ENCODE data around the gene ZNF282.

The ZNF282 gene

DNA sequence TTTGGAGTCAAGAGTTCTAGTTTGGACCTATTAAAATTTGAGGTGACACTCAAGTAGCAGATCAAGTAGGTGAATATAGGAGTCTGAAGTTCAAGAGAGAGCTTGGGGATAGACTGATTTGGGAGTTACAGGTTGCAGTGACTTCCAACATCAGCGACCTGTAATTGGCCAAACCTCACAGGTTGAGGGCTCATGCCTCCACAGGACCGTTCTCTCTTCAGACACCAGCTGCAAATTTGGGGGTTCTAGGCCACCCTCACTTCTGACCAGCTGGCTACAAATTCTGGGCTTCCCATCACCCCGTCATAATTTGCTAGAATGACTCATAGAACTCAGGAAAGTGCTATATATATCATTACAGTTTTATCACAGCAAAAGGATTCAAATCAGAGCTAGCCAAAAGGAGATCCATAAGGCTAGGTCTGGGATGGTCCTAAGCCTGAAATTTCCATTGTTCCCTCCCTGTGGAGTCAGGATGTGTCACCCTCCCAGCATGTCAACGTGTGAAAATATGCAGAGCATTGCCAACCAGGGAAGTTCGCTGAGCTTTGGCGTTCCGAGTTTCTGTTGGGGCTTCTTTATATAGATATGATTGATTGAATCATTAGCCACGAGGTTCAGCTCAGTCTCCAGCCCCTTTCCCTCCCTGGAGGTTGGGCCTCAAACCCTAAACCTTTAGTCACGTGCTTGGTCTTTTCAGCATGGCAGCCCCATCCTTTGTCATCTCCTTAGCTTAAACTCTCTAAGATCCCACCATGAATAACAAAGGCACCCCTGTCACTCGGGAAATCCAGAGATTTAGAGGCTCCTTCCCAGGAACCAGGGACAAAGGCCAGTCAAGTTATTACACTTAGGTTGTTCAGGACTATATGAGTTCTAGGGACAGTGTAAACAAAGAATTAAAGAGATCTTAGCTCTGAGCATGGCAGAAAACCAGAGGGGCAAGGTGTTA, 23.4 kb downstream of the ZNF282 start:
- Histone ChIP-seq H3K4me1 (ENCODE audit: control insufficient read depth, insufficient read depth, low read length) (no peaks in the 10 kb centered on the region), H3K4me3 (ENCODE audit: low read depth, low read length) (no peak overlapping the region), H3K36me3 (ENCODE audit: control insufficient read depth in 2 of 2, insufficient read depth in 1 of 2, low read length in 2 of 2) (peaks cover 39 to 93% of the 10 kb centered on the region in 2 experiments; a peak in 2 of 3 replicates), H3K27ac (ENCODE audit: extremely low read depth, low read depth, low read length) (no peak overlapping the region), H3K9me3 (ENCODE audit: control insufficient read depth, insufficient read depth, low read depth, low read length) (no peaks in the 10 kb centered on the region)
- CTCF ChIA-PET, result interaction anchor here (0.6 to 1.2 kb wide), 2 partner anchors 9 to 42 kb away, joined by 3 to 5 read pairs; no protein-coding TSS in a partner anchor
- POLR2A ChIA-PET, result no interaction called here
- TF ChIP-seq KLF9 (tag by site-specific recombination; IDR thresholded peaks at IDR 0.05; ENCODE audit: low read depth), result no peak
- no peak for TF ChIP-seq FEZF1 (tag by site-specific recombination; IDR thresholded peaks at IDR 0.05)
- no peak for TF ChIP-seq OSR2 (tag by site-specific recombination; IDR thresholded peaks at IDR 0.05)
- no peak for TF ChIP-seq SALL2 (tag by site-specific recombination; IDR thresholded peaks at IDR 0.05; ENCODE audit: borderline replicate concordance)

DNA sequence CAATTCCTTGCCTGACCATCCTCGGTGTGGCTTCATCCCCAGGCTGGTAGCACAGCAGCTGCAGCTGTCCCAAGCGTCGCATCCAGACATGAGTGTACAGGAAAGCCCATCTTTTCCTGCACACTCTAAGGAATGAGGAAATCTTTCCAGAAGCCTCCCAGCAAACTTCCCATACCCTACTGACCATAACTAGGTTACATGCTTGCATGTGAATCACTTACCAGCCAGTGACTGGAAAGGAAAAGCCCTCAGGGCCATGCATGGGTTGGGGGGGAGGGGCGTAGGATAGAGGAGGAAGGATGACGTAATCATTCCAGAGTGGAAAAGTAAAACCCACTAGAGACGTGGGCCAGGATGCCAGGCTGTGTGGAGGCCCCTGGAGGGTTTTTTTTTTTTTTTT, 25.2 kb downstream of the ZNF282 start:
- ChIA-PET POLR2A (no interaction called here), CTCF (no interaction called here)
- no peaks in the 10 kb centered on the region for H3K4me1 ChIP-seq (ENCODE audit: control insufficient read depth, insufficient read depth, low read length)
- H3K27ac ChIP-seq (ENCODE audit: extremely low read depth, low read depth, low read length), result no peak overlapping the region
- no peaks in the 10 kb centered on the region for H3K9me3 ChIP-seq (ENCODE audit: control insufficient read depth, insufficient read depth, low read depth, low read length)
- TF ChIP-seq, protein P1, sequence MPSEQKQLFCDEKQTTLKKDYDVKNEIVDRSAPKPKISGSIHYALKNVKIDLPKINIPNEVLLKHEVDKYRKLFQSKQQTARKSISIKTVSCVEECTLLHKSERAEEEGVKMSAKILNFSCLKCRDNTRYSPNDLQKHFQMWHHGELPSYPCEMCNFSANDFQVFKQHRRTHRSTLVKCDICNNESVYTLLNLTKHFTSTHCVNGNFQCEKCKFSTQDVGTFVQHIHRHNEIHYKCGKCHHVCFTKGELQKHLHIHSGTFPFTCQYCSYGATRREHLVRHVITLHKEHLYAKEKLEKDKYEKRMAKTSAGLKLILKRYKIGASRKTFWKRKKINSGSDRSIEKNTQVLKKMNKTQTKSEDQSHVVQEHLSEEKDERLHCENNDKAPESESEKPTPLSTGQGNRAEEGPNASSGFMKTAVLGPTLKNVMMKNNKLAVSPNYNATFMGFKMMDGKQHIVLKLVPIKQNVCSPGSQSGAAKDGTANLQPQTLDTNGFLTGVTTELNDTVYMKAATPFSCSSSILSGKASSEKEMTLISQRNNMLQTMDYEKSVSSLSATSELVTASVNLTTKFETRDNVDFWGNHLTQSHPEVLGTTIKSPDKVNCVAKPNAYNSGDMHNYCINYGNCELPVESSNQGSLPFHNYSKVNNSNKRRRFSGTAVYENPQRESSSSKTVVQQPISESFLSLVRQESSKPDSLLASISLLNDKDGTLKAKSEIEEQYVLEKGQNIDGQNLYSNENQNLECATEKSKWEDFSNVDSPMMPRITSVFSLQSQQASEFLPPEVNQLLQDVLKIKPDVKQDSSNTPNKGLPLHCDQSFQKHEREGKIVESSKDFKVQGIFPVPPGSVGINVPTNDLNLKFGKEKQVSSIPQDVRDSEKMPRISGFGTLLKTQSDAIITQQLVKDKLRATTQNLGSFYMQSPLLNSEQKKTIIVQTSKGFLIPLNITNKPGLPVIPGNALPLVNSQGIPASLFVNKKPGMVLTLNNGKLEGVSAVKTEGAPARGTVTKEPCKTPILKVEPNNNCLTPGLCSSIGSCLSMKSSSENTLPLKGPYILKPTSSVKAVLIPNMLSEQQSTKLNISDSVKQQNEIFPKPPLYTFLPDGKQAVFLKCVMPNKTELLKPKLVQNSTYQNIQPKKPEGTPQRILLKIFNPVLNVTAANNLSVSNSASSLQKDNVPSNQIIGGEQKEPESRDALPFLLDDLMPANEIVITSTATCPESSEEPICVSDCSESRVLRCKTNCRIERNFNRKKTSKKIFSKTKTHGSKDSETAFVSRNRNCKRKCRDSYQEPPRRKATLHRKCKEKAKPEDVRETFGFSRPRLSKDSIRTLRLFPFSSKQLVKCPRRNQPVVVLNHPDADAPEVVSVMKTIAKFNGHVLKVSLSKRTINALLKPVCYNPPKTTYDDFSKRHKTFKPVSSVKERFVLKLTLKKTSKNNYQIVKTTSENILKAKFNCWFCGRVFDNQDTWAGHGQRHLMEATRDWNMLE (tag by site-specific recombination; conservative IDR thresholded peaks at IDR 0.05; ENCODE audit: low read depth), result no peak
- TF ChIP-seq GLI2 (tag by site-specific recombination; IDR thresholded peaks at IDR 0.05; ENCODE audit: borderline replicate concordance, low read depth), result no peak
- TF ChIP-seq, protein P2, sequence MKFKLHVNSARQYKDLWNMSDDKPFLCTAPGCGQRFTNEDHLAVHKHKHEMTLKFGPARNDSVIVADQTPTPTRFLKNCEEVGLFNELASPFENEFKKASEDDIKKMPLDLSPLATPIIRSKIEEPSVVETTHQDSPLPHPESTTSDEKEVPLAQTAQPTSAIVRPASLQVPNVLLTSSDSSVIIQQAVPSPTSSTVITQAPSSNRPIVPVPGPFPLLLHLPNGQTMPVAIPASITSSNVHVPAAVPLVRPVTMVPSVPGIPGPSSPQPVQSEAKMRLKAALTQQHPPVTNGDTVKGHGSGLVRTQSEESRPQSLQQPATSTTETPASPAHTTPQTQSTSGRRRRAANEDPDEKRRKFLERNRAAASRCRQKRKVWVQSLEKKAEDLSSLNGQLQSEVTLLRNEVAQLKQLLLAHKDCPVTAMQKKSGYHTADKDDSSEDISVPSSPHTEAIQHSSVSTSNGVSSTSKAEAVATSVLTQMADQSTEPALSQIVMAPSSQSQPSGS (tag by site-specific recombination; IDR thresholded peaks at IDR 0.05; ENCODE audit: low read depth), result no peak
- TF ChIP-seq, protein P3, sequence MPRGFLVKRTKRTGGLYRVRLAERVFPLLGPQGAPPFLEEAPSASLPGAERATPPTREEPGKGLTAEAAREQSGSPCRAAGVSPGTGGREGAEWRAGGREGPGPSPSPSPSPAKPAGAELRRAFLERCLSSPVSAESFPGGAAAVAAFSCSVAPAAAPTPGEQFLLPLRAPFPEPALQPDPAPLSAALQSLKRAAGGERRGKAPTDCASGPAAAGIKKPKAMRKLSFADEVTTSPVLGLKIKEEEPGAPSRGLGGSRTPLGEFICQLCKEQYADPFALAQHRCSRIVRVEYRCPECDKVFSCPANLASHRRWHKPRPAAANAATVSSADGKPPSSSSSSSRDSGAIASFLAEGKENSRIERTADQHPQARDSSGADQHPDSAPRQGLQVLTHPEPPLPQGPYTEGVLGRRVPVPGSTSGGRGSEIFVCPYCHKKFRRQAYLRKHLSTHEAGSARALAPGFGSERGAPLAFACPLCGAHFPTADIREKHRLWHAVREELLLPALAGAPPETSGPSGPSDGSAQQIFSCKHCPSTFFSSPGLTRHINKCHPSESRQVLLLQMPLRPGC (tag by site-specific recombination; IDR thresholded peaks at IDR 0.05), result no peak
- no peak for TF ChIP-seq ZNF658 (tag by site-specific recombination; IDR thresholded peaks at IDR 0.05)
- H3K36me3 ChIP-seq (ENCODE audit: control insufficient read depth in 2 of 2, insufficient read depth in 1 of 2, low read length in 2 of 2), result peaks cover 28 to 91% of the 10 kb centered on the region in 2 experiments; a peak in 2 of 3 replicates
- H3K4me3 ChIP-seq (ENCODE audit: low read depth, low read length), result no peak overlapping the region

DNA sequence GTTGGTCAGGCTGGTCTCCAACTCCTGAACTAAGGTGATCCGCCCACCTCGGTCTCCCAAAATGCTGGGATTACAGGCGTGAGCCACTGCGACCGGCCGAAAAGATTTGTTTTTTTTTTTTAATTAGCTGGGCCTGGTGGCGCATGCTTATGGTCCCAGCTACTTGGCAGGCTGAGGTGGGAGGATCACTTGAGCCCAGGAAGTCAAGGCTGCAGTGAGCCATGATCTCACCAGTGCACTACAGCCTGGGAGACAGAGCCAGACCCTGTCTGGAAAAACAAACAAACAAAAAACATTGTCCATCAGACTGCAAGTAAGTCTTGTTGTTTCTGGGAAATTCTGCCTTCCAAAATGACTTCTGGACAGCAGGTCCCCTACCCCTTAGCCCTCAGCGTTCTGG, 27.8 kb downstream of the ZNF282 start:
- Histone ChIP-seq H3K9me3 (ENCODE audit: control insufficient read depth, insufficient read depth, low read depth, low read length) (no peaks in the 10 kb centered on the region), H3K4me3 (ENCODE audit: low read depth, low read length) (no peak overlapping the region), H3K4me1 (ENCODE audit: control insufficient read depth, insufficient read depth, low read length) (no peaks in the 10 kb centered on the region), H3K36me3 (ENCODE audit: control insufficient read depth in 2 of 2, insufficient read depth in 1 of 2, low read length in 2 of 2) (peaks cover 11 to 69% of the 10 kb centered on the region in 2 experiments; a peak in 2 of 3 replicates), H3K27ac (ENCODE audit: extremely low read depth, low read depth, low read length) (no peak overlapping the region)
- POLR2A ChIA-PET, result no interaction called here
- TF ChIP-seq, protein P4, sequence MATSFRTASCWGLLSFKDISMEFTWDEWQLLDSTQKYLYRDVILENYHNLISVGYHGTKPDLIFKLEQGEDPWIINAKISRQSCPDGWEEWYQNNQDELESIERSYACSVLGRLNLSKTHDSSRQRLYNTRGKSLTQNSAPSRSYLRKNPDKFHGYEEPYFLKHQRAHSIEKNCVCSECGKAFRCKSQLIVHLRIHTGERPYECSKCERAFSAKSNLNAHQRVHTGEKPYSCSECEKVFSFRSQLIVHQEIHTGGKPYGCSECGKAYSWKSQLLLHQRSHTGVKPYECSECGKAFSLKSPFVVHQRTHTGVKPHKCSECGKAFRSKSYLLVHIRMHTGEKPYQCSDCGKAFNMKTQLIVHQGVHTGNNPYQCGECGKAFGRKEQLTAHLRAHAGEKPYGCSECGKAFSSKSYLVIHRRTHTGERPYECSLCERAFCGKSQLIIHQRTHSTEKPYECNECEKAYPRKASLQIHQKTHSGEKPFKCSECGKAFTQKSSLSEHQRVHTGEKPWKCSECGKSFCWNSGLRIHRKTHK (tag by site-specific recombination; IDR thresholded peaks at IDR 0.05), result no peak
- TF ChIP-seq ZNF600 (tag by site-specific recombination; IDR thresholded peaks at IDR 0.05), result peak; percentile 49; the same call in 1 of the 2 replicates
- CTCF ChIA-PET, result no interaction called here

Data from HEK293 (cell line).